CD4-positive, alpha-beta T cell treated with Interleukin-15 for 1 hour (primary cell): ENCODE data around the gene RAB11FIP3.
"Not testable (repeated sequence)": the region's sequence is repeated elsewhere in the genome, so short reads cannot be mapped to it uniquely, and the experiment has no call there.

Source experiments
- DNase-seq: peaks from one replicate; pipeline ENCODE4 v3.0.0-alpha.2; 2020

RAB11FIP3 gene

GRCh38 chr16:424623-425081 is 797 bp upstream of the RAB11FIP3 start:
- DNase-seq: no peak

DNA sequence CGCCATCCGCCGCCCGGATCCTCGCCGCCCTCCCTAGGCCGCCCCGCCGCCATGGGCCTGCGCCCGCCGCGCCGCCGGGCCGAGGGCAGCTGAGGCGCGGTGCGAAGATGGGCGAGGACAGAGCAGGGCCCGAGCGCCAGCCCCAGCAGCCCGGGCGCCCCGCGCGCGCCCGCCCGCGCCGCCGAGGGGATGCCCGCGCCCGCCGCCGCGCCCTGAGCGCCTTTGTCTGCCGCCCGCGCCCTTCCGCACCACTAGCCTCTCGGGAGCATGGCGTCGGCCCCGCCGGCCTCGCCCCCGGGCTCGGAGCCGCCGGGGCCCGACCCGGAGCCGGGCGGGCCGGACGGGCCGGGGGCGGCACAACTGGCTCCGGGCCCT is 278 bp downstream of the RAB11FIP3 start:
- DNase-seq: no peak

- DNase-seq: no peak
Measured at GRCh38 chr16:426115-426905, 861 bp downstream of the RAB11FIP3 start.

GRCh38 chr16:426906-427249 is 1.4 kb downstream of the RAB11FIP3 start:
- no peak for DNase-seq

DNA sequence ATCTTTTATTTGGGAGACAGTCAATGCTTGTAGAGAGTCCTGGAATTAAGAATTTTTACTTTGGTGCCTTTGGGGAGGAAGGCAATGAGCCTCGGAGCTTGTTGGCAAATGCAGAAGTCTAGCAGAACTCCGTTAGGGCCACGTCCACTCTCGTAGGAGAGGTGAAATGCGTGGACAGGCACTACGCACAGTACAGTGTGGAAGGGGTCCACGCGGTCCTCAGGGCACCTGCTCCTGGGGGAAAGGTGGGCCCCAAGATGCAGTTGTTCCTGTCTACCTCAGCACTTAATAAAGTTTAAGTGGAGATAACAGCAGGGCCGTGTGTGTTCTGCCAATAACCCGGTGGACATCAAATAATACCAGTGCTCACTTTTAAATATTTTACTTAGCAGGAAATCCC is 1.8 kb downstream of the RAB11FIP3 start:
- no peak for DNase-seq

GRCh38 chr16:430904-431303 is 5.5 kb downstream of the RAB11FIP3 start:
- no peak for DNase-seq

GRCh38 chr16:440627-441026 is 15.2 kb downstream of the RAB11FIP3 start:
- DNase-seq: no peak

DNA sequence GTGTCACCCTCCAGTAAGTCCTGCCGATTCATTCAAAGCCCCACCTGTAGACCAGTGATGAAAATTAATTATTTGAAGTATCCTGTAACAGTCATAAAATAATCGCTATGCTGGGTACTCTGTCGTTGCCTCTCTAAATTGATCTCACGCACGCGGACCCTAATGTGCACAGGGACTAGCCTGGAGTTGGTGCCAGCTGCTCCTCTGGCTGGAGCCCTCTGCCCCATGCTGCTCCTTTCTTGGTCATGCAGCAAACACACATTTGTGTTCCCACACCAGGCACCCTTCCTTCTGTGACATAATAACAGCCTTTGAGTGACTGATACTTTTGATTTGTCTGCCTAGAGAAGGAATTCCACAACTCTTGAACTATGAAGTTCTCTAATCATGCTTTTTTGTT is 16.0 kb downstream of the RAB11FIP3 start:
- DNase-seq: no peak

GRCh38 chr16:442976-443375 is 17.5 kb downstream of the RAB11FIP3 start:
- no peak for DNase-seq

GRCh38 chr16:444027-444426 is 18.6 kb downstream of the RAB11FIP3 start:
- DNase-seq: no peak

DNA sequence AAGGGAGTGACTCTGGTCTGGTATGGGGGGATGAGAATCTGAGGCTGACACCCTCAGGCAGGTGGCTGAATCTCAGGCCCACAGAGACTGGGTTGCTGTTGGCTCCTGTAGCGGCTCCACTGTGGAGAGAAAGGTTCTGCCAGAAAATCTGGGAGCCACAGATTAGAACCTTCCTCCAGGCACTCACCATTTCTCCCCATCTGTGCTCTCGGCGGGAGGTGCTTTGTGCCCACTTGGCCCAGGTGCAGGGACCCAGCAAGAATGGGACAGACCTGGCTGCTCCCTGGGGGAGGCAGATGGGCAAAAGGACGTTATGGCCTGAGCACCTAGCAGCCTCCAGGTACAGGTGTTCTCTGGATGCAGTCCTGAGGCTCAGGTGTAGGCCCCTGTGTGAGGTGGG is 20.1 kb downstream of the RAB11FIP3 start:
- no peak for DNase-seq

DNA sequence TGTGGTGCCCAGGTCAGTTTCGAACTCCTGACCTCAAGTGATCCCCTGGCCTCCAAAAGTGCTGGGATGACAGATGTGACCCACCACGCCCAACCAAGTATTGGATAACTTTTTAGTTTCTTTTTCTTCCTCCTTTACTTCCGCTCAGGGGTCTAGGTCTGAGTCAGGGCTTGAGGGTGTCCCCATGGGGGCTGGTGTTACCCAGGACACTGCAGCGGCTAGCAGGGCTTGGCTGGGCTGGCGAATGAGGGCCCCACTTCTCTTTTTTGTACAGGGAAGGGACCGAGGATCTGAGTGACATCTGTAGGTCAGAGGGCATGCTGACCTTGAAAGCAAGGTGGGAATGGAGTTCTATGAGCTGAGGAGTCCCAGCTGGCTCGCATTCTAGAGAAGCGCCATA is 24.9 kb downstream of the RAB11FIP3 start:
- no peak for DNase-seq

DNA sequence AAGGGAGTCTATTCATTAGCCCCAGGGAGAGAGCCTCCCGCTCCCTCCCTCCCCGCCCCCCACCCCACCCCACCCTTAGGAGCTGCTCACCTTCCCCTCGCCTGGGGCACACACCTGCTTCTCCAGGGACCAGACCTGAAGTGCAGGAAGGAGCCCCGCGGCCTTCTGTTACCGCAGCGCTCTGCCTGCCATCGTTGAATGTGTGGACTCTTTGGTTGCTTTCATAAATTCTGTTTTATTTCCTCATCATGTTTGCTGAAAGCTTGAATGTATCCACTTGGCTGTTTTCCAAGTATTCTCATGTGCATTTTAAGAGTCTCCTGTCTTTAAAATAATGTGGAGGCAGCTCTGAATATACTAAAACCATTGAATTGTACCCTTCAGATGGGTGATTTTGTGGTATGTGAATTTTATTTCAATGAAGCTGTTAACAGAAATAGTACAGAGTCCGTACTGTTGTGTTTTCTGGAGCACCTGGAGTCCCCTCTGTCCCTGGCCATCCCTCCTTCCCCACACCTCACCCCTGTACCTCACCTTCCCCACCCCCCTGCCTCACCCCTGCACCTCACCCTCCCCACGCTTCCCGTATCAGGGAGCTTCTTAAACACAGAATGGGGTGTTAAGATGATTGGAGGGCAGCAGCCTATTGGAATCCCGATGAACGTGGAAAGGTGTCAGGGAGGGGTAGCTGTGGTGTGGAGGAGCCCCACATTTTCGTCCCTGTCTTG is 25.5 kb downstream of the RAB11FIP3 start:
- DNase-seq: no peak

DNA sequence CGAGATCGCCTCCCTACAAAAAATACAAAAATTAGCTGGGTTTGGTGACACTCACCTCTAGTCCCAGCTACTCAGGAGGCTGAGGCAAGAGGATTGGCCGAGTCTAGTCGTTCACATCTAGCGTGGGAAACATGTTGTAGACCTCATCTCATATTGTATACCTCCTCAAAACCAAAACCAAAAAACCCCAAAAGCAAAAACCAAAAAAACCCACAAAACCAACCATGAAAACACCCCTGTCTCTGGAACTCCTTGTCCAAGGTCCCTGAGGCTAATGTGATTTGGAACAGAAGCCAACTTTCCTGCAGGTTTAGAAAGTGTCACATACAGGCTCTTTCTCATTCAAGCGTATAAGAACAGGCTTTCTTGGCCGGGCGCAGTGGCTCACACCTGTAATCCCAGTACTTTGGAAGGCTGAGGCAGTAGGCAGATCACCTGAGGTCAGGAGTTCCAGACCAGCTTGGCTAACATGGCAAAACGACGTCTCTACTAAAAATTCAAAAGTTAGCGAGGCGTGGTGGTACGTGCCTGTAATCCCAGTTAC is 29.0 kb downstream of the RAB11FIP3 start:
- no peak for DNase-seq

- DNase-seq: no peak
Measured at GRCh38 chr16:455453-455852, 30.0 kb downstream of the RAB11FIP3 start.

GRCh38 chr16:456891-457483 is 31.5 kb downstream of the RAB11FIP3 start:
- no peak for DNase-seq

- DNase-seq: no peak
Measured at GRCh38 chr16:457732-458400, 32.4 kb downstream of the RAB11FIP3 start.

GRCh38 chr16:459761-460160 is 34.3 kb downstream of the RAB11FIP3 start:
- no peak for DNase-seq

- DNase-seq: no peak
Measured at GRCh38 chr16:460787-461186, 35.3 kb downstream of the RAB11FIP3 start.

GRCh38 chr16:463071-463470 is 37.6 kb downstream of the RAB11FIP3 start:
- no peak for DNase-seq

GRCh38 chr16:466651-467050 is 41.2 kb downstream of the RAB11FIP3 start:
- DNase-seq: no peak

DNA sequence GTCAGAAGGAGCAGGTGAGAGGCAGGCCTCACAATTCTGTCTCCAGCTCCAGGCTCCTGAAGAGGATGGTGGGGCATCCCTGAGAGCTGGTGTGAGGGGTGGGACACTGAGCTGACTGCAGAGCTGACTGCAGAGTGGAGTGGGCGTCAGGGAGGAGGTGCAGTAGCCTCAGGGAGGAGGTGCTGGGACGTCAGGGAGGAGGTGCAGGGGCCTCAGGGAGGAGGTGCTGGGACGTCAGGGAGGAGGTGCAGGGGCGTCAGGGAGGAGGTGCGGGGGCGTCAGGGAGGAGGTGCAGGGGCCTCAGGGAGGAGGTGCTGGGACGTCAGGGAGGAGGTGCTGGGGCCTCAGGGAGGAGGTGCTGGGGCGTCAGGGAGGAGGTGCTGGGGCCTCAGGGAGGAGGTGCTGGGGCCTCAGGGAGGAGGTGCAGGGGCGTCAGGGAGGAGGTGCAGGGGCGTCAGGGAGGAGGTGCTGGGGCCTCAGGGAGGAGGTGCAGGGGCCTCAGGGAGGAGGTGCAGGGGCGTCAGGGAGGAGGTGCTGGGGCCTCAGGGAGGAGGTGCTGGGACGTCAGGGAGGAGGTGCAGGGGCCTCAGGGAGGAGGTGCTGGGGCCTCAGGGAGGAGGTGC is 41.9 kb downstream of the RAB11FIP3 start:
- DNase-seq: not testable (repeated sequence)
